ENCODE measurements around the gene MB21D2.
"Not testable (repeated sequence)": the region's sequence is repeated elsewhere in the genome, so short reads cannot be mapped to it uniquely, and the experiment has no call there.

Gene MB21D2, protein sequence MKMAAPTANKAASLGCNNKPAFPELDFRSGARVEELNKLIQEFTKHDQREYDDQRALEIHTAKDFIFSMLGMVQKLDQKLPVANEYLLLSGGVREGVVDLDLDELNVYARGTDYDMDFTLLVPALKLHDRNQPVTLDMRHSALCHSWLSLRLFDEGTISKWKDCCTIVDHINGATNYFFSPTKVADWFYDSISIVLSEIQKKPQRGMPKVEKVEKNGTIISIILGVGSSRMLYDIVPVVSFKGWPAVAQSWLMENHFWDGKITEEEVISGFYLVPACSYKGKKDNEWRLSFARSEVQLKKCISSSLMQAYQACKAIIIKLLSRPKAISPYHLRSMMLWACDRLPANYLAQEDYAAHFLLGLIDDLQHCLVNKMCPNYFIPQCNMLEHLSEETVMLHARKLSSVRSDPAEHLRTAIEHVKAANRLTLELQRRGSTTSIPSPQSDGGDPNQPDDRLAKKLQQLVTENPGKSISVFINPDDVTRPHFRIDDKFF

DNA sequence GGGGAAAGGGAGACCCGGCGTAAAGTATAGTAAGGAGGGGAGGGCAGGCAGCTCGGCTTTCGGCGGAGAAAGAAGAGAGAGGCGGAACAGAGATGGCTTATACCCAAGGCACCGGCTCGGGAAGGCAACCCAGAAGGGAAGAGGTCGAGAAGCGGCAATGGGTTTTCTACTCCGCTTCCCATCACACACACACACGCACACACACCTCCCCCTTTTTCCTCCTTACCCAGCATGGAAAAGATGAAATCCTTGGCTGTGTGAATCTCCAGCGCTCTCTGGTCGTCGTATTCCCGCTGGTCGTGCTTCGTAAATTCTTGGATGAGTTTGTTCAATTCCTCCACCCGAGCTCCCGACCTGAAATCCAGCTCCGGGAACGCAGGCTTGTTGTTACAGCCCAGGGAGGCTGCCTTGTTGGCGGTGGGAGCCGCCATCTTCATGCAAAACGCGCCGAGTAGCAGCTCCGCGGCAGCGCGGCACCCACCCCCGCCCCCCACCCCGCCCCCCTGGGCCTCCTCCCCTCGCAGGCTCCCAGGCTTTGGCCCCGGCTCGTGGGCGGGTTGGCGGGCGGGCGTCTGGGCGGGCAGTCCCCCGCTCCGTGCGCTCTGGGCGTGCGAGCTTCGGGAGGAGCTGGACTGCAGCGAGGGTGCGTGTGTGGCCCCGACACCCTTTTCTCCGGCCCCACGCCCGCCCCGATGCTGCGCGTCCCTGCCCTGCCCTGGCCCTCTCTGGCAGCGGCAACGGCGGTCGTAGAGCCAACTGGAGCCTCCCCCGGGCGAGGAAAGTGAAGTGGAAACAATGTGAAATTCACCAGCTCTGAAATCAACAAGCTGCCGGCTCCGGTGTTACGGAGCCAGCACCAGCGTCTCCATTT lies at the start of gene MB21D2:
Gene MB21D2, minus strand, starts transcription at position 453 of the 871 bp plus-strand sequence. Its CDS starts 16 bp downstream, at position 437.
- DNase-seq: peak; percentile 87

DNA sequence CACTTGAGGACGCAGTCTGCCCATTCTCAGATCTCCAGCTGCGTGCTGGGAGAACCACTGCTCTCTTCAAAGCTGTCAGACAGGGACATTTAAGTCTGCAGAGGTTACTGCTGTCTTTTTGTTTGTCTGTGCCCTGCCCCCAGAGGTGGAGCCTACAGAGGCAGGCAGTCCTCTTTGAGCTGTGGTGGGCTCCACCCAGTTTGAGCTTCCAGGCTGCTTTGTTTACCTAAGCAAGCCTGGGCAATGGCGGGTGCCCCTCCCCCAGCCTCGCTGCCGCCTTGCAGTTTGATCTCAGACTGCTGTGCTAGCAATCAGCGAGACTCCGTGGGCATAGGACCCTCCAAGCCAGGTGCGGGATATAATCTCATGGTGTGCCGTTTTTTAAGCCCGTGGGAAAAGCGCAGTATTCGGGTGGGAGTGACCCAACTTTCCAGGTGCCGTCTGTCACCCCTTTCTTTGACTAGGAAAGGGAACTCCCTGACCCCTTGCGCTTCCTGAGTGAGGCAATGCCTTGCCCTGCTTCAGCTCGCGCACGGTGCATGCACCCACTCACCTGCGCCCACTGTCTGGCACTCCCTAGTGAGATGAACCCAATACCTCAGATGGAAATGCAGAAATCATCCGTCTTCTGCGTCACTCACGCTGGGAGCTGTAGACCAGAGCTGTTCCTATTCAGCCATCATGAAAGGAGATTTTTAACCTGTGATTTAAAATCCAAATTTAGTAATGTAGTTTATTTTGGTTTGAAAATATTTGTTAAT lies 47.5 kb upstream of the MB21D2 start:
- DNase-seq: not testable (repeated sequence)

DNA sequence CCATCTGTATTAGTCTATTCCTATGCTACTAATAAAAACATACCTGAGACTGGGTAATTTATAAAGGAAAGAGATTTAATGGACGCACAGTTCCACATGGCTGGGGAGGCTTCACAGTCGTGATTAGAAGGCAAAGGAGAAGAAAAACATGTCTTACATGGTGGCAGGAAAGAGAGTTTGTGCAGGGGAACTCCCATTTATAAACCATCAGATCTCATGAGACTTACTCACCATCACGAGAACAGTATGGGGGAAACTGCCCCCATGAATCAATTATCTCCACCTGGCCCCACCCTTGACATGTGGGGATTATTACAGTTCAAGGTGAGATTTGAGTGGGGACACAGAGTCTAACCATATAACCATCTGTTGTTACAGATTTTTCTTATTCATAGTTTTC lies 42.1 kb upstream of the MB21D2 start:
- DNase-seq: no peak

DNA sequence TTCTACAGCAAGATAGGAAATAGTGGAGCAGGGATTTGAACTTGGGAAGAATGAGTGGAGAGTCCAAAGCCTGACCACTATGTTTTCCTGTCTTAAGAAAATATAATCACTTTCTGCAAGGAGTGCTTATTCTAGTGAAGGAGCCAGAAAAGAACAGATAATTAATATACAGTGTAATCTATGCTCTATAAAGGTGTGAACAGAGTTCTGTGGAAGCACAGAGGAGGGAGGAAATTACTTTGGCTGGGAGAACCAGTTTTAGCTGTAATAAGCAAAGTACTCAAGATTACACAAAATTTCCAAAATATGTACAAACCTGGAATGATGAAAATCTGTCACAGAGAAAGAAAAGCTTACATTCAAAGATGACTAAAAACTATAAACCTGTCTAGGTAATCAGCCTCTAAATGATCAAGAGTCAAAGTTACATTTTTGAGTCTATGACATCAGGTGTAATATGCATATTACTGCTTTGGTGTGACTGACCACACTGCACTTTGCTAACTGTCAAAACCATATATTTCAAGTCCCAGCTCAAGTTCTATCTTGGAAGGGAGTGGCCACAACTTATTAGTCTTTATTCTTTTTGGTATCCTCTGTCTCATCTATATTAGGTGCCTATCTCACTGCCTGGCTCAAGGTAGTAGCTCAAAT lies 40.7 kb upstream of the MB21D2 start:
- no peak for DNase-seq

DNA sequence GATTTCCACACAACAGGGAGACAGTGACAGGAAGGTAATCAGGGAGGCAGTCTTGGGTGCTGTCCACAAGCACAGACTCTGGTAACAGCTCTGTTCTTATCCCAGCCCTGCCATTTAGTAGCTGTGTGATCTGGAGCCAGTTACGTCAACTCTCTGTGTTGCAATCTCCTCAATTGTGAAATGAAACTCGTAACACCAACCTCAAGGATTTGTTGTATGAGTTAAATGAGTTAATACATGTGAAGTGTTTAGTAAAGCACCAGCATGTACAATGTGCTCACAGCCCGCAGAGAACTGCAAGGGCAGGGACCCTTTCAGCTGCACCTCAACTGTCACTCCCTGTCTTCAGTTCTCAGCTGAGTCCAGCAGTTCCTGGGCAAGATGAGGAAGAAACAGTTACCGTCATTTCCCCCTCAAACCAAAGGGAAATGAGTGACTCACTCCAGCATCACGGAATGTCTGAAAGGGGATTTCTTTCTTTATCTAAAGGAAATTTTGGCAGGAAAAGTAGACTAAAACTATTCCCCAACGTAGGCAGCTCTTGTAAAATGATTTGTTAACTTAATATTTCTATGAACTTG lies 39.9 kb upstream of the MB21D2 start:
- DNase-seq: no peak

DNA sequence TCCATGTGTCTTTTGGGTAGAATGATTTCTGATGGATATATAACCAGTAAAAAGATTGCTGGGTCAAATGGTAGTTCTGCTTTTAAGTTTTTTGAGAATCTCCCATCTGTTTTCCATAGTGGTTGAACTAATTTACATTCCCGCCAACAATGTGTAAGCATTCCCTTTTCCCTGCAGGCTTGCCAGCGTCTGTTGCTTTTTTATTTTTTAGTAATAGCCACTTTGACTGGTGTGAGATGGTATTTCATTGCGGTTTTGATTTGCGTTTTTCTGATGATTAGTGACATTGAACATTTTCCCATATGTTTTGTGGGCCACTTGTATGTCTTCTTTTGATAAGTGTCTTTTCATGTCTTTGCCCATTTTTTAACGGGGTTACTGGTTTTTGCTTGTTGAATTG lies 36.3 kb upstream of the MB21D2 start:
- DNase-seq: no peak

DNA sequence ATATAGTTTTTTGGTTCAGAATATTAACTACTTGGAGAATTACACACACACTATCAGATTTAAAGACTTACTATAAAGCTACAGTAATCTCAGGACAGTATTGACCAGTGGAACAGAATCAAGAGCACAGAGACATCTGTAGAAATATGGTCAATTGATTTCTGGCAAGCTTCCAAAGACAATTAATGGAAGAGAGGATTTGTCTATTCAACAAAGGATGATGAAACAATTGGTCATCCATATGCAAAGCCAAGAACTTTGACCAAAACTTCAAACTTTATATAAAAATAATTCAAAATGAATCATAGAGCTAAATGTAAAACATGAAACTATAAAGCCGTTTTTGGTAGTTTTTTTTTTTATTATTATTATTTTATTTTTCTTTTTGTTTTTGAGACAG lies 29.8 kb upstream of the MB21D2 start:
- DNase-seq: no peak

DNA sequence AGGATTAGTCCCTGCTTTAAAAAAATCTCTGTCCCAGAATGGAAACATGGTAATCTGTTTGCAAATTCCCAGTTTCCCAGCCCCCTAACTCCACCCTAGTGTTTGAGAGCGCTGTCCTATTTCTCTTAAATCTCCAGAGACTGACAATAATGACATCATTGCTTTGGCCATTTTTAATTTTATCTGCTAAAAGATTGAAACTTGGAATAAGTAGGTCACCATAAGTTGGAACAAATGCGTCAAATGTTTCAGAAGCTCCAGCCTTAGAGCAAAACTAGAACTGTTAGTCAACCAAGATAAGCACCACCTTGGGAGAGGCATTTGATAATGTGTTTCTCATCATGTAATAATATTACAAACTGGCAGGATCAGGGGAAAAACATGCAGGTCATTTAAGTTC lies 25.7 kb upstream of the MB21D2 start:
- no peak for DNase-seq

DNA sequence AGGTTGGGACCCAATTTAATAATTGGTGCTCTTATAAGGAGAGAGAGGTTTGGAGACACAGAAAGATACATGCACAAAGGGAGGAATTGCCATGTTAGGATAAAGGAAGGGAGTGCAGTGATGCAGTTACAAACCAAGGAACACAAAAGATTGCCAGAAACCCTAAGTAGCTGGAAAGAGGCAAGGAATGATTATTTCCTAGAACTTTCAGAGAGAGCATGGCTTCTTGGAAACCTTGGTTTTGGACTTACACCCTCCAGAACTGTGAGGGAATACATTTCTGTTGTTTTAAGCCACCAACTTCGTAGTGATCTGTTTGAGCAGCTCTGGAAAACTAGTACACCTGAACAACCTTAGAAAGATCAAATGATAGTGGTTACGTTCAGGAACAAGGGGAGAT lies 25.0 kb upstream of the MB21D2 start:
- DNase-seq: no peak

DNA sequence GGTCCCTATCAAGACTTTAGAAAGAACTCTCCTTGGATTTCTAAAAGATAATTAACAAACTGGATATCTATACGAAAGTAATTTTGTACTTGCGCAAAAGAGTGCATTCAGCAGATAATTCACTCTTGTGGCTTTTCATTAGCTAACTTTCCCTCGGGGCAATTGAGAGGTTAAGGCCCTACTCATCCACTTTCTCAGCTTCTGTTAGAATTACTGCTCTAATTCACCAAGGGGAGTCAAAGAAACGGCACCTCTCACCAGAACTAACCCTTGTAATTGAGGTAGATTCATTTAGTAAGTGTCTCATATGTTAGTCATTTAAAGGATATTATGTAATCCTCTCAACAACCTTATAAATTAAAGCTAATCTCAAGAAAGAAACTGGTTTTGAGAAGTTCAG lies 22.5 kb upstream of the MB21D2 start:
- DNase-seq: no peak

DNA sequence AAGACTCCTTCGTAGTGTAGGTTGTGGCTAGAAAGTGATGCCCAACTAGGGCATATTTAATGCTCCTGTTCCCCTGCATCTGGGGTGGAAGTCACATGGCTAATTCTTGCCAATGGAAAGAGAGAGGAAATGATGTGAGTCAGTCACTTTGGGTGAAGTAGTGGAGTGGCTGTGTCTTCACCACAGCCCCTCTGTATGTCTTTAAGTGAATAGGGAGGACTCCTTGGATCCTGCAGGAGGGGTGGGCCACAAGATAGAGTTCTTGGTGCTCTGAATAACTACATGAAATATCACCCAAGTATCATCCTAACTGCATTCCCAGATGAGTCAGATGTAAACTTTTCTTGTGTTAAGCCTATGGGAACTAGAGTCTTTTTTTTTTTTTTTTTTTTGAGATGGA lies 17.8 kb upstream of the MB21D2 start:
- DNase-seq: no peak

DNA sequence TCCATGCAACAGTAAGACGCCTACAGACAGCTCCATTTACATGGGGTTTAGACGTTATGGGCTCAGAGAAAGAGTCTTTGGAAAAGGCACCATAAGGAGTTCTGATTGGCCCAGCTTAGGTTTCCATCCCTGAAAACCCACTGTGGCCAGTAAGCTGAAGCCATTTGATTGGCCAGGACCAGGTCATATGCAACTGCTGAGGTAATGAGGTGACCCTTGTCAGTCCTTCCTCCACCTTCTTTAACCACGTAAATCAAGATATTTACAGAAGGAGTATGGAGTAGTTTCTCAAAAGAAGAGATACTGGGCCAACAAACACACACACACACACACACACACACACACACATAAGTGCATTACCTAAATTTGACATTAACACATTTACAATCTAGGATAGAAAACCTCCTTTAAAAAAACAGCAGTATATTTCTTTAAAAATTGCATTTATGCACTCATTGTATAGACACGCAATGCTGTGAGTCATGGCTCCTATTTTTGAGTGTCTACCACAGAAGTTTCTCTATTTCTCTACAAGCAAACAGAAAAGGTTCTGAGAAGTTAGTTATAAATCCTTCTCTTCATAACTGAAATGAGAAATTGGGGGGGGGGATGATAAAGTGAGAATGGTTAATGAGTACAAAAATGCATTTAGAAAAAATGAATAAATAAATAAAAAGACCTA lies 16.3 kb upstream of the MB21D2 start:
- no peak for DNase-seq

DNA sequence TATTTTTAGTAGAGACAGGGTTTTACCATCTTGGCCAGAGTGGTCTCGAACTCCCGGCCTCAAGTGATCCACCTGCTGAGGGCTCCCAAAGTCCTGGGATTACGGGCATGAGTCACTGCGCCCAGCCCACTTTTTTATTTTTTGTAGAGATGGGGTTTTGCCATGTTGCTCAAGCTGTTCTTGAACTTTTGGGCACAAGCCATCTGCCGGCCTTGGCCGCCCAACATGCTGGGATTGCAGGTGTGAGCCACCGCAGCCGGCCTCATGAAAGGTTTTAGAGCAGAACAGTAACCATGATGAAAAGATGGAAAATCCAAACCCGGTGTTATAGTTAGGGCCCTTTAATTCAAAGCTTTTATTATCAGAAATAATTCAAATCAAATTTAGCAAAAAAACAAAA lies 15.6 kb upstream of the MB21D2 start:
- DNase-seq: no peak

DNA sequence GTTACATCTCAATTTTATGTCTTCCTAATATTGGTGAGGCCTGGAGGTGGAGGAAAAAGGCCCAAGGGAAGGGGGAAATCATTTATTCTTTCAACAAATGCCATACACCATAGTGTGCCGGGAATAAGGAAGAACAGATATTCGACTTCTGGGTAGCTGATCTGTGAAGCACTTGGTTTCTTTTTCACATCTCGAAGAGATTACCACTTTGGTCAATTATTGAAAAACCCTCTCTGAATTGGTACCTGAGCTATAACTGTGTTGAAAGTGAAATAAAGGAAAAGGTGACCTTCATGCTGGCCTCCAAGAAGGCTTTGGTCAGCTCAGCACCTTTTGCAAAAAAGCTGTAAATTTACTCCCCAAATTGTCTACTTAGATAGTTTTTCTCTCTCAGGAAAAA lies 14.2 kb upstream of the MB21D2 start:
- no peak for DNase-seq

DNA sequence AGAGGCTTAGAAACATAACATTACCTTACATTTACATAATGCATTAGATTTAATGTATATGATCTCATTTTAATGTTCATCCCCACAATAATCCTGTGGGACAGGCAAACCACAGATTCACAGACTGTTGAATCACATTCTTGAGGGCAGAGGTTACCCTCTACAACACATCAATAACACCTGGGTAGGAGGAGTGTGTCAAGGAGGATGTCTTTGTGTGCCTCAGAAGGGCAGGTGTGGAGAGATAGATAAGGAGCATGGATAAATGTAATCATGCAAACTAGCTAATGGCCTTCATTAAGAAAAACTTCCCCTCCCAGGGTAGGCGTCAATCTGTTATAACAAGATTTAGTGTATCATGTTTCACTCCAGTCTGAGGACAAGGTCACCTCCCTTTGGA lies 12.9 kb upstream of the MB21D2 start:
- DNase-seq: peak; percentile 62

DNA sequence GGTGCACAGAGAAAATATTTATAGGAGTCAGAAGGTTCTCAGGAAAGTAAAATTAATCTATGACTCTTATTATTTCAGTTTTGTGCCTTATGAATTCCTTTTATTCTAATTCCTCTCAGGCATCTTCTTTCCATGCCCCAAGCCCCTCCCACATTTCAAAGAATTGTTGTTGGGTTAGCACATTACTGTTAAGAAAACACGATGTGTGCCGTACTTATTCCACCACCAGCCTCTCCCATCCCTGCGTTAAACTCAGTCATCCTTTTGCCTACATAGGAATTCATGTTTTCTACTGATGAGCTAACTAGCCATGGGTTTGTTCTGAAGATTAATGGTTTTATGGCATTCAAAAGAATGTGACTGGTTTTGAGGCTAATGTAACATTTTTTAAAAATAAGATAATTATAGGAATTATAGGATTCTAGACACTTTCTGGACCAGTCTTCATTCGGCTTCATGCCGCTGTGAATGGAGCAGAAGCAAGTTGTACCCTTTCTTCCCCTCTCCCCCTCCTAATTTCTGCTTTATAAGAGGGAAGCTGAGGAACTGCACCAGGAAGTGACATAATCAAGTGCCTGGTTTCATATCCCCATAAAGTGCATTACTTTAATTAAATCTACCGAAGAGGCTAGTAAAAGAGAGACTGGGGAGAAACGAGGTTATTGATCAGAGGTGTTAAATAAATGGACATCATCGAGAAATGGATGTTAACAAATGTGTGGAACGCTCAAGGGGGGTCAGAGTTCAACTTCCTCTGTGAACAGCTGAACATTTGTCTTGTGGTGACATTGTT lies 12.3 kb upstream of the MB21D2 start:
- no peak for DNase-seq

DNA sequence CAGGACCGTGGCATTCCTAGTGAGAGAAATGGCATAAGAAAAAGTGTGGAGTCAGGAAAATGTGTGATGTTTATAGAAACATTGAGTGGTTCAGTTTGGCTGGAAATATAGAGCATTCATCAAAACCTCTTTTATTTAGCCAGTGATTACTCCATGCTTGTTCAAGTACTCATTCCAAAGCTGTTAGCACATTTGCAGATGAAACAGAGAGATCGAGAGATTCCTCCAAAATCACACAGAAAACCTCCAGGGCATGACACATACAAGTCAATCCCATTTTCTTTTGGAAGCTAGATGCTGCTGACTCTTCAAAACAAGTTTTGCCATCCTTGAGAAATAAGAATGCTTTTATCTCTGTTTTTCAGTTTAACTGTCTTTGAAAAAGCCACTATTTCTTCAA lies 11.5 kb upstream of the MB21D2 start:
- DNase-seq: no peak

DNA sequence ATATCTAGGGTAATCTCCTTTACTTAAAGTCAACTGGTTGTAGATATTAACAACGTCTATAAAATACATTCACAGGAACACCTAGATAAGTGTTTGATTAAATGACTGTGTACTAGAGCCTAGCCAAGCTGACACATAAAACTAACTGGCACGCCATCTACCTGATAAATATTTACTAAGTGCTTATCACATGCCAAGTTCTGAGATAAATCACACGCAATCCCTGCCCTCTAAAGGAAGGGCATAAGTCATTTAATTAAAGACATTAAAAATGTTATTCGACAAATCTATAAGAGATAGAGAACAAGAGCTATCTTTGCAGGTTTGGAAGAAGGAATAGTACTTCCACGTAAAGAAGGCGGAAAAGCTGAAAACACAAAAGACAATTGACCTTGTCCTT lies 11.1 kb upstream of the MB21D2 start:
- DNase-seq: no peak

DNA sequence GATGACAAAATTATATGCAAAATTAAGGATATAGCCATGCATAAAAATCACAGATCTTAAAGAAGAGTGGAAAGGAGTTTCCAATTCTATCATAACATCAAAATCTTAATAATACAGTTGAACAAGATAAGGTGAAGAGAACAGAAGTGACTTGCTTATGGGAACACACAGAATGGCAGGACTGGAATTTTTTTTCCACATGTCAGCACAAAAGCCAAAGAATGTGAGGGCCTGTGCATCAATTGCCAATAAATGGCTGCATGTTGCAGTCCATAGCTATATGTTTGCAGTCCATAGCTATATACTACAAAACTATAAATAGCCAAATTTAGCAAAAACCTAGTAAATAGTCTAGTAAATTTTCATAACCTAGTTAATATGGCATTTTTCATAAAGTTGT lies 10.4 kb upstream of the MB21D2 start:
- DNase-seq: no peak

DNA sequence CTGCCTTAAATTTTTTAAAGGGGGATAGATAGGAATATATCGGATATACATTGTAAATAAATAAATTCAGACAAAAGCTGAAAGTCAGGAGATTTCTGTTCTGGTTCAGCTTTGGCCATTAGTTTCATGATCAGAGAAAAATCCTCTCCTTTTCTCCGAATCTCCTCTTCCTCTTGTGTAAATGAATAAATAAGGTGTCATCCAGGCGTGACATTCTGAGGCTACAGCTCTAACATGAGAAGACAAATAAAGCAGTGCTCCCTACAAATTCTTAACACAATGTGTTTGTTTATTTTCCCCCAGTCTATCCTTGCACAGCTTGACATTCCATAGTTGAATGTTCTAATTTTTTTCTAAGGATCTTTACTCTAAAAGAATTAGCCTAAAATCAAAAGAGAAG lies 9.4 kb upstream of the MB21D2 start:
- no peak for DNase-seq

DNA sequence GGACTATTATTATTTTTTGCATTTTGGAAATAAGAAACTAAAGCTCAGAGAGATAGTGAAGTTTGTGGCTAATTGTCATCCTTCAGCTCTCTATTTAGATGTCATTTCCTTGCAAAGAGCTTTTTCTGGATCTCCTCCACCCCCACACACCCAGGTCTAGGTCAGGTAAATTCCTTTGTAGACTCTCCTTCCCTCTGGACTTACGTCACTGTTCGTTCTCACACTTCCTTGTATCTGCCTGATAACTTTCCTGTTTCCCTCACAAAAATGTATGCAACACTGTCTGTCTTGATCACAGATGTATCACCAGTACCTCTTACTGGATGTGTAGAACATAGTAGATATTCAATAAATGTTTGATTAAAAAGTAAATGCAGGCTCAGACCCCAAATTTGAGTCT lies 6.1 kb upstream of the MB21D2 start:
- DNase-seq: no peak

Measured in NCI-H1436 (cell line).